NCI-H226 (cell line): ENCODE data around the gene RPL32.

Source experiments
- DNase-seq: peaks from one replicate; pipeline ENCODE4 v3.0.0-alpha.2; 2015

Gene RPL32

DNA sequence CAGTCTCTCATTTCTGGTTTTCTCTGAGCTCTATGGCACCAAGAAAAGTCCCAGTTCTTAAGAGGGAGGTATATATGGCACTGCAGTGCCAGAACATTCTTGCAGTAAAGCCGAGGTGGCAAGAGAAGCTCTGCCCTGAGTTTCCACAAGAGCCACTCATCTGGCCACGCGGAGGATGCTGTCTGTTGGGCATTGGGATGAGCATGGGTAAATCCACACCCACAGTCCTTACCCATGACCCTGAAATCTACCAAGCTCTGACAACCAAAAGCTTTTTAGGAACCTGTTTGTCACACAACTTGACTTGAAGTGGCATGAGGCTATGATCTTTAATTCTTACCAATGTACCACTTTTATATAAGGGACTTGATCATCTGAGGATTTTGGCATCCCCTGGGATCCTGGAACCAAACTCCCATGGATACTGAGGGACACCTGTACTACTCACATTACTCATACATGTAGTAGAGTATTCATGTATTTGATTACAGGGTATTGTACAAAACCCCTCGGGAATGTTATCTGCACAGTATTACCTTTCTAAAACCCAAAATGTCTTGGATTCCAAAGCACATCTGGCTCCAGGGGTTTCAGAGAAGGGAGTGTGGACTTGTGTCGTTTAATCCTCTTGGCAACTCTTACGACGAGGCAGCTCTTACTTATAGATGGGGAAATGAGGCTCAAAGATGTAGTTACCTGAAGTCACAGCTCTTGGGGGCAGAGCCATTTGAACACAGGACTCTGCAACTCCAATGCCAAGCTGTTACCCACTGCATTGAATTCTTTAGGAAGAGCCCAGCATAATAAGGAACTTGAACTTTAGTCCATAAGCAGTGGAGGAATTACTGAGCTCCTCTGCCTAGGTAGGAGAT, 8.8 kb downstream of the RPL32 start:
- DNase-seq: no peak

DNA sequence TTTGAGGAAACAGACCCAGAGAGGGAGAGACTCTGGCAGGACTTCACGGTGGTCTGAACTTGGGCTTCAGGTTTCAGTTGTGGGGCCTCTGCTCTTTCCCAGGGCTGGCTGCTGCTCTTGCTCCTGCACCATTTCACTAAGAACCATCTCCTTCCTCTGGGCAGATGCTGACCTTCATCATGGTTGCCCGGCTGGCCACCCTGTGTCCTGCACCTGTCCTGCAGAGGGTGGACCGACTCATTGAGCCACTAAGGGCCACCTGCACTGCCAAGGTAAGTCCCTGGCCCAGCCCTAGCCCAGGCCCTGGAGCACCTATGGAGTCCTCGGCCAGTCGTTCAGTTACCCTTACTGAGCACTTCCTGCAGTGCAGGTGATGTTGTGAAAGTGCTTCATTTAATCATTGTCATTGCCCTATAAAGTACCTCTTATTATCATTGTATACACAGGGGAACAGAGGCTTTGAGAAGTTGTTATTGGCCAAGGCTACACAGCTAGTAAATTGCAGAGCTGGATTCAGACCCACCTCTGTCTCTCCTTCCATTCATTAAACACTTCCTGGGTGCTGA, 10.0 kb downstream of the RPL32 start:
- DNase-seq: no peak

DNA sequence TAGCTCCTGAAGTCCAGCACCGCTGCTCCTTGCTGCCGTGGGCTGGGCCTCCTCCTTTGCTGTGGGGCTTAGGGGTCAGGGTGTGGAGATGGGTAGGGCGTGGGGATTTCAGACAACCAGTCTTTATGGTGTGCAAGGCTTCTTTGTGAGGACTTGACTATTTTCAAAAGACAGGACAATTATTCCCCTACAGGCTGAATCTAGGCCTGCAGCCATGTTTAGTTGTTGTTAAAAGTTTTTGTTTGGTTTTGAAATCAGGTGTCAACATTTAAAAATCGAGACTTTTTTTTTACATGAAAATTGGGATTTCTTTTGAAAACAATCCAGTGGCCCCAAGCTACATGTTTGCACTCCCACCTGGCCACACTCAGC, 10.6 kb downstream of the RPL32 start:
- DNase-seq: no peak

DNA sequence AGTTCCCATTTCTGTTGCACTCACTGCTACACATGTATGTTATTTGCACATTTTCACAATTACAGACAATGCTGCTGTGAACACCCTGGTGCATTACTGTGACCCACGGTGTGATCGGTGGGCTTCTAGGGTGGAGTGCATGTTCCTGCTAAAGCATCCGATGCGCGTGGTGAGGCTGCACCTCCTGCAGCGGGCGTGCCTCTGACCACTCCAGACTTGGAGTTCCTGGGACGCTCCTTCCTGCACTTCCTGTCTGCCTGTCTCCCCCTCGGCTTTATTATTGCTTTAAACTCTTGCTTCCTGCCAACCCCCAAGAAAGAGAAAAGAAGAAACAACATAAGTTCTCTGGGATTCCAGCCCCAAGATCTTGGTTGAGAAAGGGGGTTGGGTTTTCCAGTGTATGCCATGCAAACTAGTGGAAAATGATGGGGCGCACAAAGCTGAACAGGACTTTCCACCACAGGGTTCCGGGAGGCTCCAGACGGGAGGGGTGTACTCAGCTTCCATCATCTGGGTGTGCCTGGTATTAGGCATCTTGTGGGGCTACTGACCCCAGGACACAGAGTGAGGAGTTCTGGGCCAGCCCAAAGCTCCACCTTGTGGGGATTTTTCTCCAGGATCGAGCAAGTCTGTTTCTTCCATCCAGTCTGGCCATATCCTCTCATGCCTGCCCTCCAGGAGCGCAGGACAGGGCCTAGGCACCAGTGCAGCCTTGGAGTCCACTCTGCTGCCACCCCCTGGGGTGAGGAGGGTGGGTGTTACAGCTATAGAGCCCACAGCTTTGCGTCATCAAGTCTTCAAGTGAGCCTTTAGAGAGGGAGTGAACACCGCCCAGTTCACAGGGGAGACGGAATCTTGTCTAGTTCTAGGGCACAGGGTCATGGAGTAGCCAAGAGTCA, 11.2 kb downstream of the RPL32 start:
- no peak for DNase-seq

DNA sequence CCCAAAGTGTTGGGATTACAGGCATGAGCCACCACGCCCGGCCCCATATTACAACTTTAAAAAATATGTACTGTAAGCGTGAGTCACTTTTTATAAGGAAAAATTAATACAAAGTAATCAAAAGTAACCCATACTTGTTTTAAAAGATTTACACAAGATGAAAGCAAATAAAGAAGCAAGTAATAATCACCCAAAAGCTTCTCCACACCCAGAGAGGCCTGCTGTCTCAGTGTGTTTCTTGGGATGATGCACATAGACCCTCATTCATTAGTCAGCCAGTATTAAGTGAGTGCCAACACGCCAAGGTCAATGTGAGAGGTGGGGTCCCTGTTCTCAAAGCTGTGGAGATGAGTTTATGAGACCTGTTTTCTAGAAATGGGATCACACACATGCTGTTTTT, 12.0 kb downstream of the RPL32 start:
- DNase-seq: no peak

DNA sequence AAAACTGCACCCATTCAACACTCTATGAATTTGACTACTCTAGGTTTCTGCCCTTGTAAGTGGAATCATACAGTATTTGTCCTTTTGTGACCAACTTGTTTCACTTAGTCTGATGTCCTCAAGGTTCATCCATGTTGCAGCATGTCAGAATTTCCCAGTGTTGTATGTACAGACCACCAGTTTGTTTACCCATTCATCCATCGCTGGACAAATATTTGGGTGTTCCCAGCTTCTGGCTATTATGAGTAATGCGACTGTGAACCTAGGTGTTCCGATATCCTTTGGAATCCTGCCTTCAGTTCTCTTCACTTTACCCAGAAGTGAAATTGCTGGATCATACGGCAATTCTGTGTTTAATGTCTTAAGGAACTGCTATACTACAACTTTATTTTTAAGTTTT, 12.6 kb downstream of the RPL32 start:
- DNase-seq: no peak

DNA sequence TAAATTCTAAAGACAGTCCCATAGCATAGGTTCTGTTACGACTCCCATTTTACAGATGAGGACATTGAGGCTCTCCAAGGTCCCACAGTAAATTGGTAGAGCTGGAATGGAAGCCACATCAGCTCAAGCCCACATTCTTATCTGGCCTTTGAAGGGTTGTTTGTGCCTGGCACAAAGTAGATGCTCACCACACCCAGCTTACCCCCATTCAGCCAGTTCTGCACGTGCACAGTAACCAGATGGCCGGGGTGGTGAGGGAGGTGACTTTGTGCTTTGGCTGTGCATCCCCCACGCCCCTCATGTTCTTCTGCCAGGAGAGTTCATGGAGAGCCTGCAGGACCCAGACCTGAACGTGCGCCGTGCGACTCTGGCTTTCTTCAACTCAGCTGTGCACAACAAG, 16.2 kb downstream of the RPL32 start:
- DNase-seq: no peak

DNA sequence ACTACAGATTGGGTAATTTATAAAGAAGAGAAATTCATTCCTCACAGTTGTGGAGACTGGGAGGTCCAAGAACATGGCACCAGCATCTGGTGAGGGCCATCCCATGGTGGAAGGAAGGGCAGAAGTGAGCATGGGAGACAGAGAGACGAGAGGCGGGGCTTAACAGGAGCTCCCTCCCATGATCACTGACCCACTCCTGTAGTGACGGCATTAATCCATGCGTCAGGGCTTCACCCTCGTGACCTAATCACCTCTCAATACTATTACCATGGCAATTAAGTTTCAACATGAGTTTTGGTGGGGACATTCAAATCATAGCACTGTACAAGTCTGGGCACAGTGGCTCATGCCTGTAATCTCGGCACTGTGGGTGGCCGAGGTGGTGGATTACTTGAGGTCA, 17.1 kb downstream of the RPL32 start:
- DNase-seq: no peak

DNA sequence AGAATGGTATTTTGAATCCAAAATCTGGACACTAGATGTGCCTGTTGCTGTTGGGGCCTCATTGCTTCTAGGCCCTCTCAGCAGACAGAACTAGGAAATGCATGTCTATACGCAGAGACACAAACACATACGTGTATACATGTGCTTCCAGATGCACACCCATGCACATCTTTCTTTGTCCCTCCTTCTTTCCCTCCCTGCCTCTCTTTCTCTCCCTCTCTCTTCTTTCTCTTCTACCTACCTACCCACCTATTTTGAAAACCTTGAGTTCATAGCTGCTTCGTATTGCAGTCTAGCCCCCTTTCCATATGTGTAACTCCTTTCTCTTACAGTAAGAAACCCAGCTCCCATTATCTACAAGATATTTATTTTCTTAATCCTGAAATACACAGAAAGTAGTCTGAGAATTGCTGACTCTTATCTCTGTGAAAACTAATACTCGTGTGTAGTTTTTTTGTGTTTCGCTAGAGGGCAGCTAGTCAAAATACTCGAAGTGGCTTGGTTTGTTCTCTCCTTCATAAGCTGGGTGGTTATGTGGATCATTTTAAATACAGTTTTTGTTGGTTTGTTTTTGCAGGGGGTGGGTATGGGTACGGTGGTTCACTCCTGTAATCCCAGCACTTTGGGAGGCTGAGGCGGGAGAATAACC, 18.5 kb downstream of the RPL32 start:
- no peak for DNase-seq

DNA sequence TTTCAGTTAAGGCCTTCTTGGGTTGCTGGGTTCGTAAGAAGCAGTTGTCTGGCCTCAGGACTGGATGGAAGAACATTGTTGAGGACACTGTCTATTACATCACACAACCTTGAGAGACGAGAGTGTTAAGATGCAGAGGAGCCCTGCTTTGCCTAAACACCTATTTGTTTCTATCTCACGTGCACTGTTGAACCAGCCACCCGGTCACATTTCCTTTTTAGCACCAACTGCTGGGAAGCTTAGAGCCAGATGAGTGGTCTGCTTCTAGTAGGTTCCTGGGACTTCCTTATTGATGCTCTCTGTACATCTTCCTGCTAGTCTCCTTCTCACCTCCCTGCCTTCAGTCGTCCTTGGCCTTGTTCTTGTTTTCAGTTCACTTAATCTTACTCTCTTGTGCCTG, 22.6 kb downstream of the RPL32 start:
- DNase-seq: no peak

DNA sequence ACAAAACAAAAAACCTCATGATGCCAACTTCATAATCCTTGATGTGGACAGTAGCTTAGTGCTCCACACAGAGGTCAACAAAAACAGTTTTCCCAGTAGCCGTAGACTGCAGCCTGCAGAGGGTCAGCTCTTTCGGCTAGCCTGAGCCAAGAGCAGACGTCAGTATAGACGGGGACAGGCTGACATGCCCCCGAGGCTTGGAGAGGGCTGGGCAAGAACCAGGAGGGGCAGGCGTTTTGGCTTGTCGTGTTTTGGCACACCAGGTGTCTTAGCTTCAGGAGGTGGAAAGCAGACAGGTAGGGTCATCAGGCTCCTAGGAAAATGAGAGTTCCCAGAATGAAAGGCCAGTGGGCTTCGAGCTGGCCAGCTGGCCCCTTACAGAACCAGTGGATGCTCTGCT, 23.1 kb downstream of the RPL32 start:
- DNase-seq: no peak

DNA sequence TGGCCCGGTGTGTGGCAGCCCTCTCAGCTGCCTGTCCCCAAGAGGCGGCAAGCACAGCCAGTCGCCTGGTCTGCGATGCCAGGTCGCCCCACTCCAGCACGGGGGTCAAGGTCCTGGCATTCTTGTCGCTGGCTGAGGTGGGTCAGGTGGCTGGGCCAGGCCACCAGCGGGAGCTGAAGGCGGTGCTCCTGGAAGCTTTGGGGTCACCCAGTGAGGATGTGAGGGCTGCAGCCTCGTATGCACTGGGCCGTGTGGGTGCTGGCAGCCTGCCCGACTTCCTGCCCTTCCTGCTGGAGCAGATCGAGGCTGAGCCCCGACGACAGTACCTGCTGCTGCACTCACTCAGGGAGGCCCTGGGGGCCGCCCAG, 24.0 kb downstream of the RPL32 start:
- no peak for DNase-seq

DNA sequence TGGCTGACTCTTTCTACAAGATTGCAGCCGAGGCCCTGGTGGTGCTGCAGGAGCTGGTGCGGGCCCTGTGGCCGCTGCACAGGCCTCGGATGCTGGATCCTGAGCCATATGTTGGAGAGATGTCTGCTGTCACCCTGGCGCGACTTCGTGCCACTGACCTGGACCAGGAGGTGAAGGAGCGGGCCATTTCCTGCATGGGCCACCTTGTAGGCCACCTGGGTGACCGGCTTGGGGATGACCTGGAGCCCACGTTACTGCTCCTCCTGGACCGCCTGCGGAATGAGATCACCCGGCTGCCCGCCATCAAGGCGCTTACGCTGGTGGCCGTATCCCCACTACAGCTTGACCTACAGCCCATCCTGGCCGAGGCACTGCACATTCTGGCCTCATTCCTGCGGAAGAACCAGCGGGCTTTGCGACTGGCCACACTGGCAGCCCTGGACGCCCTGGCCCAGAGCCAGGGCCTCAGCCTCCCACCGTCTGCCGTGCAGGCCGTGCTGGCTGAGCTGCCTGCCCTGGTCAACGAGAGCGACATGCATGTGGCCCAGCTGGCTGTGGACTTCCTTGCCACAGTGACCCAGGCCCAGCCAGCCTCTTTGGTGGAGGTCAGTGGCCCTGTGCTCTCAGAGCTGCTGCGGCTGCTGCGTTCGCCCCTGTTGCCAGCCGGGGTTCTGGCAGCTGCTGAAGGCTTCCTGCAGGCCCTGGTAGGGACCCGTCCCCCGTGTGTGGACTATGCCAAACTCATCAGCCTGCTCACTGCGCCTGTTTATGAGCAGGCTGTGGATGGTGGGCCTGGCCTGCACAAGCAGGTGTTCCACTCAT, 24.6 kb downstream of the RPL32 start:
- DNase-seq: no peak

DNA sequence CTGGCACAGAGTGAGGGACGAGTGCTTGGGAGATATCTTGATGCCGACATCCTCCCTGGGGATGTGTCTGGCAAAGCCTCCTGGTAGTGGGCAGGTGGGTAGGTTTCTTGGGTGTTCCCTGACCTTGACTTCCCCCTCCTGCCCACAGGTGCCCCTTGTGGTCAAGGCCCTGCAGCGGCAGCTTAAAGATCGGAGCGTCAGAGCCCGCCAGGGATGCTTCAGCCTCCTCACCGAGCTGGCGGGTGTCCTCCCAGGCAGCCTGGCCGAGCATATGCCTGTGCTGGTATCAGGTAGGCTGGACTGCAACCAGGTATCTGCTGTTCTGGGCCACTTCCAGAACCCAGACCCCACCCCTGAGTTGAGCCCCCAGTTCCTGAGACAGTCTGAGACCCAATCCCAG, 25.6 kb downstream of the RPL32 start:
- DNase-seq: no peak

DNA sequence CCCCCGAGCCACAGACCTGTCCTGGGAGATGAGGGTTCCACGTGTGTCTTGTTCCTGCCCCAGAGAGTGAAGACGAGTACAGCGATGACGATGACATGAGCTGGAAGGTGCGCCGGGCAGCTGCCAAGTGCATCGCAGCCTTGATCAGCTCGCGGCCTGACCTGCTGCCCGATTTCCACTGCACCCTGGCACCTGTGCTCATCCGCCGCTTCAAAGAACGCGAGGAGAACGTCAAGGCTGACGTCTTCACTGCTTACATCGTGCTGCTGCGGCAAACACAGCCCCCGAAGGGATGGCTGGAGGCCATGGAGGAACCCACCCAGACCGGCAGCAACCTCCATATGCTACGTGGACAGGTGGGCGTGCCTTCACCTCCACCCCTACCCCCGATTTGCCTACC, 26.3 kb downstream of the RPL32 start:
- DNase-seq: no peak

DNA sequence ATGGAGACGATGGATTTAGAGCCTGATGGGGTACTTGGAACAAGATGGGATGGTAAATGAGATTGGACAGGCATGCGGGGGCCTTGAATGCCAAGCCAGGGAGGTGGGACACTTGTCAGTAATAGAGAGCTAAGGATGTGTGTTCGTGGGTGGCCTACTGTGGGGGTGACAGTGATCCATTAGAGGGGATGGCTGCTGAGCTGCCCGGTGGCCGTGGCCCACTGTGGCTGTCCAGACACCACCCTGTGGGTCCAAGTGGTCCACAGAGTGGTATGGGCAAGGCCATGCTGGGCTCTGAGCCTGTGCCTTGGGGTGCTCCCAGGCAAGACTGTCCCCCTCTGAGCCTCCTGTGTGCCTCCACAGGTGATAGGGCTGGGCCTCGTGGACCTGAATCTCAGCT, 27.4 kb downstream of the RPL32 start:
- no peak for DNase-seq

DNA sequence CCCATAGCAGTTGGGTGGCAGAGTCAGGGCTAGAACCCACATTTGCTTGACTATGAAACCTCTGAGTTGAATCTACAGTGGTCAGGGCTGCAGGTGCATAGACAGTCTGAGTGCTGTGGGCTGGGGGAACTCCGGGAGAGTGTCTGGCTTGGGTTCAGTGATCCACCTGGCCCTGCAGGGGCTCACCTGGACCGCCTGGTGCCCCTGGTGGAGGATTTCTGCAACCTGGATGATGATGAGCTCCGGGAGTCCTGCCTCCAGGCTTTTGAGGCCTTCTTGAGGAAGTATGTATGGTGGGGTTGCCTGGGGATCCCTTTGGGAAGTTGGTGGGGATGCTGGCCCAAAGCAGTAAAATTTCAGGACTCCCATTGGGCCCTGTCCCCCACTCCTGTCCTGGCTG, 28.6 kb downstream of the RPL32 start:
- DNase-seq: no peak

DNA sequence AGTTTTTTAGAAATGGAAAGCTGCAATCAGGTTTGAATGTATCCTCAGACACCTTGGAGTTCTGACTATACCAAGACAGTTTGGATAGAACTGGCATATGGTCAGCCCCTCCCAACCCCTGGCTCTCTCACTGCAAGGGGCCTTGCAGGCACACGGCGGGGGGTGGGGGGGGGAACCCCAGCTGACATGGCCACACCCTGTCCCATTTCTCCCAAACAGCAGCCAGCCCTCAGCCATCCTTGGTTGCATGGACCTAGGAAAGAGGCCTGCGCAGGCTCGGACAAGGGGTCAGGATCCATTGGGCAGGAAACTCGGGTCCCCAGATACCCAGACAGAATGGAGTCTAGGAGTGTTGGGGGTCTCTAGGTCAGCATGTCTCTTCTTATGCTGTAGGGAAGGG, 30.4 kb downstream of the RPL32 start:
- DNase-seq: no peak

DNA sequence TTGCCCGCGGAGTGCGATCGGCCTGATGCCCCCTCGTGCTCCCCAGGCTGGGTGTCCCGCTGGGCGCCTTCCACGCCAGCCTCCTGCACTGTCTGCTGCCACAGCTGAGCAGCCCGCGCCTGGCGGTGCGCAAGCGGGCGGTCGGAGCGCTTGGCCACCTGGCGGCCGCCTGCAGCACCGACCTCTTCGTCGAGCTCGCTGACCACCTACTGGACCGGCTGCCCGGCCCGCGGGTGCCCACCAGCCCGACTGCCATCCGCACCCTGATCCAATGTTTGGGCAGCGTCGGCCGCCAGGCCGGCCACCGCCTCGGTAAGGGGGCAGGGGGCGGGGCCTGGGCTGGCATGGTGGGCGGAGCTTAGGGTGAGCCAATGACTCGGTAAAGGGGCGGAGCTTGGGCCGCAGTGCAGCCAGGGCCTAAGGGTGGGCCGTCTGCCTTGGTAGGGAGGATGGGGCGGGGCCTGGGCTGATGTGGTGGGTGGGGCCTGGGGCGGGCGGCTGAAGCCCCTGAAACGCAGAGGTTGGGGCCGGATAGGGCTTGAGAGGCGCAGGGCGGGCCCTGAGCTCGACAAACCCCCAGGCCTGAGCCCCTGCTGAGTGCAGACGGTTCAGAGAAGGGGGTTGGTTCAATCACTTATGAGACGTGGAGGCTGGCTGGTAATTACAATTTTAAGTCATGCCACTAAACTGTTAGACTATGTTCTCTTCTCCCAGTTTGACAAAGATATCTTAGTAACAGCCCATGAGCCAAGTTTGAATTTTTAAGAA, 31.2 kb downstream of the RPL32 start:
- DNase-seq: peak; percentile 75

DNA sequence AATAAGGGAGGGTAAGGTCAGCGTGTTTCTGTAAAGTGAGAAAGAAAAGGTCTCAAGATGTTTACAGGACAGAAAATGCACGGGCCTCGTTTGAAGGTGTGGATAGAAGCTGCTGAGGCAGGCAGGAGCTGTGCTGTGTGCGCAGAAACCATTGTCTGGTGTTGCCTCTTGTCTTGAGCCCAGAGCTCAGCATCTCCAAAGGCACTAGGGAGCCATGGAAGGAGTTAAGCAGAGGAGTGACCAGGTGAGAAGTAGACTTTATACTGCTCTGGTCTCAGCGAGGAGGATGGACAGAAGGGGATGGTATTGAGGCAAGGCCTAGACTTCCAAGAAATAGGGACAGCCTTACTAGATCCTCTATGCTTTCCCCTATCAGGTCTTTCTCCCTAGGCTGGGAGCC, 31.9 kb downstream of the RPL32 start:
- no peak for DNase-seq

DNA sequence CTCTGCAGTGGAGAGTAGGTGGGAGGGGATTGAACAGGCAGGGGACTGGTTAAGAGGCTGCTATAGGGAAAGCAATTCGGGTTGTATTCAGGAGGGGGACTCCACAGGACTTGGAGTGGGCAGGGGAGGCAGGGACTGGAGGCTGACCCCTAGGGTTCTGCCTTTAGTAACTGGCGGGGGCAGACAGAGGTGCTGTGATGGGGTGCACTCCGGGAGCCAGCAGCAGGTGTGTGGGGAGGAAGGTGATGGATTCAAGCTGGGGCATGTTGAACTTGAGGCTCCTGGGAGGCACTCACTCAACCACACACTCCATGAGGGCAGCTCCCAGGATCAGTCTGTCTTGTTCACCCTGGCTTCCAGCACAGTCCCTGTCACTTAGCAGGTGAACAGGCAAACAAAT, 32.4 kb downstream of the RPL32 start:
- no peak for DNase-seq

DNA sequence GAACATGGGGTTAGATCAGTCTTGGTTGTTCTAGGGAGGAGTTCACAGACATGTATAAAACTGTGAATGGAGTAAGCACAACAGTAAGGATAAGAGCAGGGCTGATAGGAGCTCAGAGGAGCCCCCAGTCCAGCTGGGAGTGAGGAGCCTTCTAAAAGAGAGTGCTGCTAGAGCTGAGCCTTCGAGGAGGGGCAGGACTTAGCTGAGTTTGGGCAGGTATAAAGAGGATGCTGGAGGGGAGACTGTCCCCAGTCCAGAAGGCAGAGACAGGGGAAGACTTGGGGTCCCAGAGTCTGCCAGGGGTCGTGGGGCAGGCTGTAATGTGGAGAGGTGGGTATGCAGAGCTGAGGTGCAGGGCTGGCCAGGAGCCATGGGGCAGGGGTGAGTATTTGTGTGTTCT, 32.8 kb downstream of the RPL32 start:
- DNase-seq: no peak
